Measurements from ENCODE around the gene RTBDN.

The RTBDN gene

GRCh38 chr19:12815088-12815487, 19.3 kb downstream of the RTBDN start:
- no peak overlapping the region for H3K4me3 ChIP-seq (ENCODE audit: low read depth, low read length)
- no peak for DNase-seq (ENCODE audit: low read depth)
- no peak for TF ChIP-seq CTCF (IDR thresholded peaks at IDR 0.05; ENCODE audit: insufficient read depth, low read depth, low read length, missing control alignments)

- TF ChIP-seq CTCF (IDR thresholded peaks at IDR 0.05; ENCODE audit: insufficient read depth, low read depth, low read length, missing control alignments): peak; percentile 0
- DNase-seq (ENCODE audit: low read depth): peak; percentile 96
- peak within 1 kb of the TSS; percentile 88 for H3K4me3 ChIP-seq (ENCODE audit: low read depth, low read length)
Observed at GRCh38 chr19:12806242-12807081, 27.9 kb downstream of the RTBDN start, which contains the start of gene RNASEH2A. Gene RNASEH2A (plus strand): TSS chr19:12806584. CDS start chr19:12806674, 90 bp downstream.

- H3K4me3 ChIP-seq (ENCODE audit: low read depth, low read length): no peak overlapping the region
- TF ChIP-seq CTCF (IDR thresholded peaks at IDR 0.05; ENCODE audit: insufficient read depth, low read depth, low read length, missing control alignments): no peak
- no peak for DNase-seq (ENCODE audit: low read depth)
Observed at GRCh38 chr19:12804051-12804450, 30.3 kb downstream of the RTBDN start.

- DNase-seq (ENCODE audit: low read depth): no peak
- peak overlapping the region; percentile 60 for H3K4me3 ChIP-seq (ENCODE audit: low read depth, low read length)
- no peak for TF ChIP-seq CTCF (IDR thresholded peaks at IDR 0.05; ENCODE audit: insufficient read depth, low read depth, low read length, missing control alignments)
Observed at GRCh38 chr19:12802267-12803106, 31.9 kb downstream of the RTBDN start.

- H3K4me3 ChIP-seq (ENCODE audit: low read depth, low read length): peak within 1 kb of the TSS; percentile 60
- DNase-seq (ENCODE audit: low read depth): peak; percentile 78
- no peak for TF ChIP-seq CTCF (IDR thresholded peaks at IDR 0.05; ENCODE audit: insufficient read depth, low read depth, low read length, missing control alignments)
Observed at GRCh38 chr19:12801466-12802266, 32.7 kb downstream of the RTBDN start, which contains the start of the genes PRDX2 and THSD8. Gene PRDX2 (minus strand): TSS chr19:12801800. CDS start chr19:12801261, 539 bp downstream. Gene THSD8 (plus strand): TSS chr19:12802069. CDS start chr19:12802072, 3 bp downstream.

GRCh38 chr19:12800923-12801465, 33.4 kb downstream of the RTBDN start:
- H3K4me3 ChIP-seq (ENCODE audit: low read depth, low read length): peak overlapping the region; percentile 60
- no peak for DNase-seq (ENCODE audit: low read depth)
- no peak for TF ChIP-seq CTCF (IDR thresholded peaks at IDR 0.05; ENCODE audit: insufficient read depth, low read depth, low read length, missing control alignments)
